Lower leg skin (tissue), 4 donors: ENCODE data around the gene NDFIP1. TPM values are rescaled to one million over a fixed set of nuclear protein-coding genes. Genes with fewer than 3 reads are reported as not detected.

Experiments used
- DNase-seq, 2 donors: peaks; one replicate each; pipeline ENCODE4 v3.0.0-alpha.2; 2019; ENCODE audit warnings: low spot score in 2 of 2
- H3K4me3 ChIP-seq: fragments of 200-600 bp; sonication (generic); 2 replicates; pipeline ENCODE4 v1.5.1; 2017; ENCODE audit warnings: mild to moderate bottlenecking, low read depth; ENCODE audit not compliant: poor library complexity, severe bottlenecking
- CTCF ChIP-seq, 3 donors: fragments of 450-650 bp; IDR thresholded peaks; one replicate each; pipeline ENCODE4 v1.5.1; 2016; ENCODE audit warnings: antibody characterized with exemption in 3 of 3, mild to moderate bottlenecking in 3 of 3, moderate library complexity in 2 of 3
- POLR2A ChIP-seq, 2 donors: fragments of 450-650 bp; IDR thresholded peaks; one replicate each; pipeline ENCODE4 v1.6.1; 2016 to 2017; ENCODE audit warnings: antibody characterized with exemption in 2 of 2, mild to moderate bottlenecking in 1 of 2, moderate library complexity in 1 of 2
- WGBS, 2 donors: methylation state at CpG; one replicate each; pipeline ENCODE4 v1.1.5; 2018; 5-methylcytosine and 5-hydroxymethylcytosine counted together
- intact Hi-C: fragments of 100-400 bp; cut with DNase I; formaldehyde crosslinking; loops from one replicate; pipeline ENCODE4 v1.15.0; 2023; ENCODE audit warnings: low total_unique reads
- total RNA-seq, 4 donors: library from RNA; depleted of rRNA; stranded (reverse); fragments of >200 nt; gene quantifications; one replicate each; pipeline ENCODE4 v1.1.0, GENCODE V29; 2016

Gene NDFIP1
- total RNA-seq, 4 donors from 2014 or later = 25.8 to 83.9 (median 56.6) TPM

DNA sequence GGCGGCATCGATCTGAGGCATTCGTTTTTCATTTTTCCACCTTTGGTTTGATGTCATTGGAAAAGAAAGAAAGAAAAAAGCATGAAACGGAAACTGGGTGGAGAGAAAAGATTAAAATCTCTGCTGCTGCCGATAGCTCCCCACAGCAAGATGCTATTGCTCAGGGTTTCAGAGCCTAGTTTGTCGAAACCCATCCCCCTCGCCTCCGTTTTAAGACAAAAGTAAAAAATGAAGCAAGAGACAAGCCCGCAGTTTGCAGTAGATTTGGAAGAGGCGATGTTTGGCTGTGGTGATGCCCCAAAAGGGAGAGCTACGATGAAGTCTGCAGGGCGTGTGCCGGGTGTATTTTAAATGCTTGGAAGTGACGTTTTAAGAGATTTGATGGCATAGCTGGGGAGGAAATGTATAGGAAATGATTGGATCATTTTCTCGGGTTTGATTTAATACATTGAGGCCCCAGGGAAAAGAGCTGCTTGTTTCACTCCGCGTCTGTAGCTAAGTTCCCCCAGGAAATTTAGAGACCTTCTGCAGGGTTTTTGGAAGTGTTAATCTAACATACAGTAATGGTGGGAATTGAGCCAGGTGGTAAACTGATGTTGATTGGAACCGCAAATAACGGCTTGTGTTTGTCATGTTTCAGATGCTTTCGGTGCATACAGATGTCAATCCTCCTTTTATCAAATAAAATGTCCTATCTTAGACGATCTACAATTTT lies 909 bp downstream of the NDFIP1 start:
- no peak for TF ChIP-seq POLR2A (IDR thresholded peaks at IDR 0.05)
- no peak for TF ChIP-seq CTCF (IDR thresholded peaks at IDR 0.05)
- WGBS, 2 donors = 0 to 1% methylated on average over 21 of the region's 21 CpGs
- peak overlapping the region; percentile 76 for H3K4me3 ChIP-seq
- no peak for DNase-seq
- intact Hi-C loops = no loop called here

GRCh38 chr5:142110046-142110531 lies 1.5 kb downstream of the NDFIP1 start:
- no peak for DNase-seq
- TF ChIP-seq CTCF (IDR thresholded peaks at IDR 0.05) (no peak), POLR2A (IDR thresholded peaks at IDR 0.05) (no peak)
- H3K4me3 ChIP-seq = peak overlapping the region; percentile 76
- intact Hi-C loops = no loop called here
- WGBS, 2 donors = 4 to 7% methylated on average over 9 of the region's 9 CpGs

DNA sequence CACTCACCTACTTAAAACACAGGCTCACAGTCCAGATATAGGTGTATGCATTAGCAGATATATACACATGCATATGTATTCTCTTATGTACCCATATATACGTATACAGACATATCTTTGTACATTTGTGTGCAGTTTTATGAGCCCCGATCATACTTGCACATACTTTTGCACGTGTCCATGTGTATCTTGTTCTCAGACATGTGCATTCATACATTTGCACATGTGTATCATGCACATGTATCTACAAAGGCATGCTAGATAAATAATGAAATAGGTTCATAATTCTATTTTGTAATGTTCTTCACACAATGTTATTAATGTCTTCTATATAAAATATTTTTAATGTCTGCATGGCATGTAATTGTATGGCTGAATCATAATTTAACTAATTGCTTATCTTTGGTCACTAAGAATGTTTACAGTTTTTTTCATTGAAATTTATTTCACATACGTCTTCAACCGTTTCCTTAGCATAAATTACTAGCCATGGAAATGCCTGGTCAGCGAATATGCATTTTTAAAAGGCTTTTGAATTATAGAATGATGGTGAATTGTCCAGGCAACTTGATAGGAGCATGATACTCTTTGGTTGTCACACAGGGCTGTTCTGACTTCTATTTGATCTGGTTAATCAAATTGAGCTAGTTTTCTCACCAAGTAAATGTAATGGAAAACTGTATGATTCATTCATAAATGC lies 2.6 kb downstream of the NDFIP1 start:
- intact Hi-C loops = no loop called here
- H3K4me3 ChIP-seq = no peak overlapping the region
- TF ChIP-seq POLR2A (IDR thresholded peaks at IDR 0.05) (no peak), CTCF (IDR thresholded peaks at IDR 0.05) (no peak)
- DNase-seq = no peak
- WGBS, 2 donors = 71 to 73% methylated on average over 6 of the region's 6 CpGs

DNA sequence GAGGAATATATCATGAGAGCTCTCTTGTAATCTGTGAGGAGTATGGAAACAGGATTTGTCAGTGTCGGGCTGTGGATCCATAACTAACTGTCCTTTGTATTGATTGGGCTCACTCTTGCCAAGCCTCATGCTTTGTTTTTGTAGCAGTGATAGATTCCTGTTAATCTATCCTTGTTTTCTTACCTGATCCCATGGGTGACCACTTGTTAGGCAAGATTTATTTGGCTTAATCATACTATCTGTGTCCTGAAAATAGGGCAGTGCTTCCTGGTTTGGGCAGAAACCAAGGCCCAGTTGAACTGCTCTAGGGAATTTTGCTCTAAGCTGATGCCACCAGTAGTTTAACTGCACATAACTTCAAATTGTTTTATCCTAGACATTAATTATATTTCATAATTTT lies 6.1 kb downstream of the NDFIP1 start:
- TF ChIP-seq CTCF (IDR thresholded peaks at IDR 0.05) (no peak), POLR2A (IDR thresholded peaks at IDR 0.05) (no peak)
- no peak overlapping the region for H3K4me3 ChIP-seq
- 78 to 86% methylated on average over 1 of the region's 1 CpG for WGBS, 2 donors
- intact Hi-C loops = no loop called here
- no peak for DNase-seq

- 93 to 94% methylated on average over 4 of the region's 4 CpGs for WGBS, 2 donors
- intact Hi-C loops = no loop called here
- H3K4me3 ChIP-seq = no peak overlapping the region
- DNase-seq = no peak
- no peak for TF ChIP-seq CTCF (IDR thresholded peaks at IDR 0.05)
- TF ChIP-seq POLR2A (IDR thresholded peaks at IDR 0.05) = no peak
Observed at GRCh38 chr5:142115937-142116614, 7.5 kb downstream of the NDFIP1 start.
